ENCODE data around the gene CISH.

CISH gene

DNA sequence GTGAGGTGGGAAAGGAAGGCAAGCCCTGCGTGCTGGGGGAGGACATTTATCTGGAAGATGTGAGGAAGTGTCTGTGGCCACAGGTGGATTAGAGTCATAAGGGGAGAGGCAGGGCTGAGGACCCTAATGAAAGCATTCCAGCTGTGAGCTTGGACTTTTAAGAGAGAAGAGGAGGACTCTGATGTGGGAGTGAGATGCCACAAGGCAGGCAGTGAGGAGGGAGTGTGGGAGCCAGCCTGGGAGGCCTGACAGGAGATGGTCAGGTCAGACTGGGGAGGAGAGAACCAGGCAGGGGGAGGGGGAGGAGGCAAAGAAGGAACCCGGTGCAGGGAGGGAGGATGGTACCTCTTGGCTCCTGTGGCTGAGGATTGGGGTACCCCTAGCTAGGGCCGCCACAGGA is 26.4 kb upstream of the CISH start:
- DNase-seq (ENCODE audit: low read depth in 3 of 3, low spot score in 1 of 3), result no peak

DNA sequence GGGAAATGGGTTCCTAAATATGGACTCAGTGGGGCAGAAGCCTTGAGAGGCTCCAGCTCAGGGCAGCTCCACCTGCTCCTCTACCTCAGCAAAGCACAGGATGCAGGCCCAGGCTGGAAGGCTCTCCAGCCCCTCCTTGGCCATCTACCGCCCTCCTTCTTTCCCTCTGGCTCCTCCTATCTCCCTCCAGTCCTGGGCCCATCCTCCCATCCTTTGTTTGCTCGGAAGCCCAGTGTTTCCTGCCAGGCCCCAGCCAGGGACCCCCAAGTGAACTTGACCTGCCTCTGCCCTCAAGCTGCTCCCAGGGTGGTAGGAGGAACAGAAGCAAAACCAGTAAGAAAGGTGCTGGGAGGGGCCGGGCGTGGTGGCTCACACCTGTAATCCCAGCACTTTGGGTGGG is 25.4 kb upstream of the CISH start:
- no peak for DNase-seq (ENCODE audit: low read depth in 3 of 3, low spot score in 1 of 3)

DNA sequence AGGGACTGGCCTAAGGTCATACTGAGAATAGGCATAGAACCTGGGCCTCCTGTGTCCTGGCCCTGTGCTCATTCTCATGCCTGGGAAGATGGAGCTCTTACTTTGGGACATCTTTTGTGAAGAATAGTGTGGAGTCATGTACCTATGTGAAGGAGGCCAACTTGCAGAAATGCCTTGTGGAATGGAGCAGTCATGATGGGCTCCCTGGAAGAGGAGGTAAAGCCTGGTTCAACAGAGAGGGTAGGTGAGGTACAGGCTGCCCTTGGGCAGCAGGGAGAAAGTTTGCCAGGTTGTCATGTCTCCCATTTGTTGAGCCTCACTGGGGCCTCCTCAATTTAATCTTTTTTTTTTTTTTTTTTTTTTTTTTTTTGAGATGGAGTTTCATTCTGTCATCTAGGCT is 23.5 kb upstream of the CISH start:
- DNase-seq (ENCODE audit: low read depth in 3 of 3, low spot score in 1 of 3), result no peak

DNA sequence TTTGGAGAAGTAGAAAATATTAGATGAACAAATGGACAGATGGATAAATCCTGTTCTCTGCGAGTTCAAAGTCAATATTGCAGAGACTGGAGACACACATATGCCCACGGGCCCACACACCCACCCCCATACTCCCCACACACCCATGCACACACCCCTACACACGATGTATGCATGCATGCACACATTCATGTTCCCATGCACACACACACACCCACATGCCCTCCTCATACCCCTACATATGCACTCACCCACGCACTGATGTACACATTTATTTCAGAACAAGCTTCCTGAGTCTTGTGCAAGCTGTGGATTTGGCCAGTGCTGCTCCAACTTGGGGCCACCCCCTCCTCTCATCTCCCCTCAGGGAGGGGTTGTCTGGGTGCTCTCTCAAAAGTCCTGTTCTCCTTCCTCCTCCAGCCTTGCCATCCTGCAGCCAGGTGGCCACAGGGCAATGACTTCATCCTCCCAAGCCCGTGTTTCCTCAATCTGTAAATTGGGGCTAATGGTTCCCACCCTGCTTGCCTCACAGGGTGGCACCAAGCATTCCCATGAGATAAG is 21.7 kb upstream of the CISH start:
- no peak for DNase-seq (ENCODE audit: low read depth in 3 of 3, low spot score in 1 of 3)

- no peak for DNase-seq (ENCODE audit: low read depth in 3 of 3, low spot score in 1 of 3)
Observed at GRCh38 chr3:50632450-50632849, 20.9 kb upstream of the CISH start.

DNA sequence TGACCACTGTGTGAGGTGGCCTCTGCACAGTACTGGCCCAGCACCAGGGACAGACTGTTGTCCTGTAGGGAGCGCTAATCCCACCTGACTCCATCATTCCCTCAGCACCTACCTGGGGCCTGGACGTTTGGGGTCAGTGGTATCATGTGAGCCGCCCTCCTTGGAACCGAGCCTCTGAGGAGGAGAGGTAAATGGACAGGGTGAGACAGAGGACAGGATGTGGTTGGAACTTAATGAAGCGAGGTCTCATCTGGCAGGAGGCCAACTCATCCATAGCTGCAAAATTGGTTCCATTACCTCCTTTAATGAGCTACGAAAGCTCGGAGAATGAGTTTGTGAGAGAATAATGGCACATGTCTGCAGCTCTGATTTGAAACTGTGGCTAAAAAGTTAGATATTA is 19.3 kb upstream of the CISH start:
- DNase-seq (ENCODE audit: low read depth in 3 of 3, low spot score in 1 of 3), result no peak

- DNase-seq (ENCODE audit: low read depth in 3 of 3, low spot score in 1 of 3), result no peak
Observed at GRCh38 chr3:50630394-50630793, 18.8 kb upstream of the CISH start.

DNA sequence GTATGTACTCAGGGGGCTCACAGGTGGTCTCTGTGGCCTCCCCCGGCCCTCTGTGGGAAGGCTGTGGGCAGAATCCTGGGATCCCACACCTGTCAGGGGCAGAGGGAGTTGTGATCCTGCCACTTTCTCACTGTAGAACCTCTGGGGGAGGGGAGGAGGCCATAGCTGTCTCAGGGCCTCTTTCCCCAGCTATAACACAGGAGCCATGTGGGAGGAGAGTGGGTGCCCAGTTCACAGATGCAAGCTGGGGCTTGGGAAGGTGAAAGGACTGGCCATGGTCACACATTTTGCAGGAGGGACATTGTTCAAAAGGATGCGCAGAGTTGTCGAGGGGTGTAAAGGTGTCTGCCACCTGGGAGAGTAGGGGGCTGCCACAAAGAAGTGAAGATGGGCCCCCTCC is 17.0 kb upstream of the CISH start:
- no peak for DNase-seq (ENCODE audit: low read depth in 3 of 3, low spot score in 1 of 3)

DNA sequence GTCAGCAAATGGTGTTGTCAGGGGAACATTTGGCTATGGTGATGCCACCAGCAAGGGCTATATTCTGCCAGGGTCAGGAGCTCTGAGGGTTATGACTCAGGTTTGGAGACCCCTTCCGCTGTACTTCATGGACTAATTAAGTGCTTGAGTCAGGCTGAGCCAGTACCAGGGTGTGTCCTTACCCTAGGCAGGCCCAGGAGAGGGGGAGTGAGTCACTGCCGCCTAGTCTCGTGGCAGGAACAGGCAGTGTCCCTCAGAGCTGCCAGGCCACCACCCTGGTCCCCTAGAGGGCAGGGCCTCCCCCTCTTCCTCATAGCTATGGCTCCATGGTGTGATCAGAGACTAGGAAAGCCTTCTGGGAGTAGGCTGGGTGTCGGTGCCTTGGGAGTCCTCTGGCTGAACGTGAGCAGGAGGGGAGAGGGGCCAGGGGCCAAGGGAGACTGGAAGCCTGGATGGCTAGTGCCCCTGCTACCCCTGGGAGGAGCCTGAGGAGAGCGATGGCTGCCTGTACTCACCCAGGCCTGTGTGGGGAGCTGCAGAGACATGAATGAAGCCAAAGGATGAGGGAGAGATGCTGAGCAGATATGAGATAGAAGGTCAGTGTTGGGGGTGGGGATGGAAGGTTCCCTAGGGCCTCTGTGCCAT is 16.0 kb upstream of the CISH start:
- DNase-seq (ENCODE audit: low read depth in 3 of 3, low spot score in 1 of 3), result no peak

DNA sequence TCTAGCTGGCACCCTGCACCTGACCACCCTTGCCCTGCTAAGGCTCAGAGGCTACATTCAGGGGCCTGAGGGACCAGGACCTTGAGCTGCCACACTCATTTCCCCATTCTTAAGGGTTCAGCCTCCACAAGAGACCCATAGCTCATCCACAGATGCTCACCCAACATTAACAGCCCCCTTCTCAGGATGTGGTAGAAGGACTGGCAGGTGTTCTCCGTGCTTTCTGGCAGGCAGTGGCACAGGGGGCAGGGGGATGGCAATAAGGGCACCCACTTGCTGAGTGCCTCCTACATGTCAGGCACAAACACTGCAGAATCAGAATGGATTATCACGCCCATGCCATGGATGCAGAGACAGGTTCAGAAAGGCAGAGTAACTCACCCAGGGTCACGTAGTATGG is 14.8 kb upstream of the CISH start:
- DNase-seq (ENCODE audit: low read depth in 3 of 3, low spot score in 1 of 3), result no peak

- DNase-seq (ENCODE audit: low read depth in 3 of 3, low spot score in 1 of 3), result no peak
Observed at GRCh38 chr3:50625231-50626182, 13.9 kb upstream of the CISH start.

DNA sequence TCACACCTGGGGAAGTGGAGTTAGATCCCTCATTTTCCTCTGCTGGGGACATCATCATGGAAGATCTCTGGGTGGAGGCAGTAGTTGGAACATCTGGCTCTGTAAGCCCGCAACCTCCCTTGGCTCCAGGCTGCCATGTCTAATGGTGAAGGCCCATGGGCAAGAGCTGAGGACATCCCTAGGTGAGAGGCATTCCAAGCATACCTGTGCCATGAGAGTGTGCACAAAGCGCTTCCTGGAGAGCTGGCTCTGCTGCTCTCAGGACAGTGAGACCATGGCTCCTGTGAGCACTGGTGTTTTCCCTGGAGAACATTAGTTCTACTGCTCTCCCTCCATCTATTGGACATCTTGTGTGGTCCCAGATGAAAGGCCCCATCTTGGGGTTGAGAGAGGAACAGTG is 13.1 kb upstream of the CISH start:
- DNase-seq (ENCODE audit: low read depth in 3 of 3, low spot score in 1 of 3), result no peak

GRCh38 chr3:50623840-50624474 is 12.4 kb upstream of the CISH start:
- no peak for DNase-seq (ENCODE audit: low read depth in 3 of 3, low spot score in 1 of 3)

DNA sequence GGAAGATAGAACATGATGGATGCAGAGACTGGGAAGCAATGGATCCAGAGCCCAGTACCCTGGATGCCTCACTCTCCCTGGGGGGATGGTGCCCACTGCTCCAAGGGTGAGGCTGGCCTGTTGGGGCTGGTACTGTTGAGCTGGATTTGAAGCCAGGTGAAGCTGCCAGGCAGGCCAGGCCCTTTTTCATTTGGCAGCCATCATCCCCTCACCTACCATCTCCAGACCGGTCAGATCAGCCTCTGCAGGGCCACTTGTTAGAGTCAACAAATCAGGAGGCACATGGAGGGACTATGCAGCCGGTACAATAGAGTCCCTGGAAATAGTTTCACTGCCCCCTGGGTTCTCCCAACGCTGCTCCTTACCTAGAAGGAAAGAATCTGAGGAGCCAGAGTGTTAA is 11.3 kb upstream of the CISH start:
- no peak for DNase-seq (ENCODE audit: low read depth in 3 of 3, low spot score in 1 of 3)

DNA sequence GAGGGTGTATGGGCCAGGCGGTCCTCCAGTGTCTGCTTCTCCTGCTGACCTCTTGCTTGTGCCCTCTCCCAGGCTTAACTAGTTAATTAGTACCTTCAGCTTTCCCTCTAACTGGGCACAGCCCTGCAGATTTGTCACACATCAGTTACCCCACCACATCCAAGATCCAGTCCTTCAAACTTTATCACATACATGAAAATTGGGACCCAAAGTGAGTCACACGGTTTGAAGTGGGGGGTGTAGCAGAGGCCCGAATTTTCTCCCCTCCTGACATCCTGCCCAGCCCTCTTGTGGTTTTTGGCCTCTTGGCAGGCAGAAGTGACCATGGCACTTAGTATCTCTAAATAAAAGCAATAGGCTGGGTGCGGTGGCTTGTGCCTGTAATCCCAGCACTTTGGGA is 9.2 kb upstream of the CISH start:
- no peak for DNase-seq (ENCODE audit: low read depth in 3 of 3, low spot score in 1 of 3)

- no peak for DNase-seq (ENCODE audit: low read depth in 3 of 3, low spot score in 1 of 3)
Observed at GRCh38 chr3:50620420-50620819, 8.8 kb upstream of the CISH start.

GRCh38 chr3:50617911-50618481 is 6.4 kb upstream of the CISH start:
- DNase-seq (ENCODE audit: low read depth in 3 of 3, low spot score in 1 of 3), result no peak

GRCh38 chr3:50617096-50617791 is 5.7 kb upstream of the CISH start, which contains the start of gene MAPKAPK3:
TSS of gene MAPKAPK3 (plus strand) at chr3:50617151. CDS start at chr3:50617566, 415 bp downstream.
- DNase-seq (ENCODE audit: low read depth in 3 of 3, low spot score in 1 of 3), result peak in 1 of 3 donors; percentile 33

DNA sequence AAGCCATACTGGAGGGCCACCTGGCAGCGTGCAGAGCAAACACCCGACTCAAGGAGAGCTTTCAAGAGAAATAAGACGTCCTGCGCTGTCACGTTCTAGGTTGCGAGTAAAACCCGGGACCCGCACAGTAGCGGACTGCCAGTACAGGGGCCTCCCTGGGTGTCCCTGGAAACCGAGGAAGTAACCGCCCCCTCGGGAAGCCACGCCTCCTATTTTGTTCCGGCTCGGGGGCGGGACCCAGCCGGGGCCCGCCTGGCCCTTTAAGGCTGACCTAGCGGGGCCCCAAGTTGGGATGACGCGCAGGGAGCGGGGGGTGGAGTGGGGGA is 5.2 kb upstream of the CISH start:
- peak; percentile 85 to 95 (median 86) for DNase-seq (ENCODE audit: low read depth in 3 of 3, low spot score in 1 of 3)

DNA sequence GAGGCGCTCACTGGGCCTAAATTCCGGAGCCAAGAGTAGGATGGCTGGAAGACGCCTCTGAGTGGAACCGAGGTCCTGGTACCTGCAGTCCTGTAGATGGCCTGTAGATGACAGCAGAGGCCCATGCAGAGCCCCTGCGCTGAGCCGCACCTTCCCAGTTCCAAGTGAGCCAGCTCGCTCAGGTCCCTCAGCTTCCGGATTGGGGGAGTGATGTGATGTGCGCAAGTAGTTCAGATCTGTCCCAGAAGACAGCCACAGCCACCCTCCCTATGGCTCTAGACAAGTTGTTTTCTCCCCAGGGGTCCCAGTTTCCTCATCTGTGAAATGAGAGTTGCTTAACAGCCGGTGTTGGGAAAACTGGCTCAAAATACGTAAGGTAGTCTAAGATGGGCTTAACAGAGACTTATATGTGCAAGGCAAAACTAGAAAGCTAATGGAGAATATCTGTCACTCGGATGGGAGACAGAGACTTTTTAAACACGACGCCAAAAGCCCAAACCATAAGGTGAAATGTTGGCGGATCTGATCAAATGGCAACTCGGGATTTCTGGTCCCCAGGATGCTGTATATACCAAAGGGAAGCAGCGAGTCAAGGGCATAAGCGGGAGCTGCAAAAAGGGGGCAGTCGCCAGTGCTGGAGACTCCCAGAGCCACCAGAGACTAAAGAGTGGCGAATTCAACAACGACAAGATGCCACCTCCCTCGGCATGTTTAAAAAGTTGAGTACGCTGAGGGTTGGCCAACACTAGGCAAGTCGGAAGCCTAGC is 4.6 kb upstream of the CISH start:
- DNase-seq (ENCODE audit: low read depth in 3 of 3, low spot score in 1 of 3), result peak; percentile 61 to 69 (median 65)

Data from stimulated activated CD4-positive, alpha-beta T cell treated with anti-CD3 and anti-CD28 coated beads, TNF-alpha, amount 100 ng/mL, for 1 hour (primary cell).